ENCODE data around the gene TSC22D4.

GRCh38 chr7:100486111-100486636 is 7.2 kb upstream of the TSC22D4 start:
- TF ChIP-seq CTCF (IDR thresholded peaks at IDR 0.05) = no peak
- no peak for TF ChIP-seq POLR2A (IDR thresholded peaks at IDR 0.05; ENCODE audit: low read depth)
